ENCODE data around the gene STRN4.

Gene STRN4

GRCh38 chr19:46742926-46743480 lies 3.2 kb downstream of the STRN4 start:
- DNase-seq: no peak

GRCh38 chr19:46741447-46741846 lies 4.8 kb downstream of the STRN4 start:
- DNase-seq: no peak

- no peak for DNase-seq
Observed at GRCh38 chr19:46739290-46739771, 6.9 kb downstream of the STRN4 start.

- DNase-seq: no peak
Observed at GRCh38 chr19:46737761-46738171, 8.5 kb downstream of the STRN4 start.

- DNase-seq: no peak
Observed at GRCh38 chr19:46737298-46737654, 9.0 kb downstream of the STRN4 start.

- DNase-seq: no peak
Observed at GRCh38 chr19:46736531-46737297, 9.5 kb downstream of the STRN4 start.

- DNase-seq: no peak
Observed at GRCh38 chr19:46733690-46734292, 12.5 kb downstream of the STRN4 start.

- DNase-seq: no peak
Observed at GRCh38 chr19:46732966-46733689, 13.1 kb downstream of the STRN4 start.

- no peak for DNase-seq
Observed at GRCh38 chr19:46732172-46732938, 13.9 kb downstream of the STRN4 start.

- no peak for DNase-seq
Observed at GRCh38 chr19:46731584-46731983, 14.7 kb downstream of the STRN4 start.

- DNase-seq: no peak
Observed at GRCh38 chr19:46731007-46731501, 15.2 kb downstream of the STRN4 start.

- no peak for DNase-seq
Observed at GRCh38 chr19:46730595-46730994, 15.7 kb downstream of the STRN4 start.

- DNase-seq: no peak
Observed at GRCh38 chr19:46730187-46730586, 16.1 kb downstream of the STRN4 start.

- no peak for DNase-seq
Observed at GRCh38 chr19:46729696-46730095, 16.6 kb downstream of the STRN4 start.

- DNase-seq: no peak
Observed at GRCh38 chr19:46728693-46729339, 17.4 kb downstream of the STRN4 start.

GRCh38 chr19:46728208-46728607 lies 18.0 kb downstream of the STRN4 start:
- DNase-seq: no peak

- no peak for DNase-seq
Observed at GRCh38 chr19:46727757-46728156, 18.5 kb downstream of the STRN4 start.

- no peak for DNase-seq
Observed at GRCh38 chr19:46726971-46727501, 19.2 kb downstream of the STRN4 start.

GRCh38 chr19:46726551-46726950 lies 19.7 kb downstream of the STRN4 start:
- no peak for DNase-seq

- no peak for DNase-seq
Observed at GRCh38 chr19:46725859-46726393, 20.3 kb downstream of the STRN4 start.

- no peak for DNase-seq
Observed at GRCh38 chr19:46725036-46725820, 21.0 kb downstream of the STRN4 start.
